Measurements from ENCODE around the gene NADSYN1. TPM values are rescaled to one million over a fixed set of nuclear protein-coding genes. Genes with fewer than 3 reads are reported as not detected.

Gene NADSYN1
- total and polyA plus RNA-seq, 2 of the 13 experiments (the other 11 are each of a cell fraction or from before 2014, with no cell fraction given), result 35.7 to 51.5 TPM

DNA sequence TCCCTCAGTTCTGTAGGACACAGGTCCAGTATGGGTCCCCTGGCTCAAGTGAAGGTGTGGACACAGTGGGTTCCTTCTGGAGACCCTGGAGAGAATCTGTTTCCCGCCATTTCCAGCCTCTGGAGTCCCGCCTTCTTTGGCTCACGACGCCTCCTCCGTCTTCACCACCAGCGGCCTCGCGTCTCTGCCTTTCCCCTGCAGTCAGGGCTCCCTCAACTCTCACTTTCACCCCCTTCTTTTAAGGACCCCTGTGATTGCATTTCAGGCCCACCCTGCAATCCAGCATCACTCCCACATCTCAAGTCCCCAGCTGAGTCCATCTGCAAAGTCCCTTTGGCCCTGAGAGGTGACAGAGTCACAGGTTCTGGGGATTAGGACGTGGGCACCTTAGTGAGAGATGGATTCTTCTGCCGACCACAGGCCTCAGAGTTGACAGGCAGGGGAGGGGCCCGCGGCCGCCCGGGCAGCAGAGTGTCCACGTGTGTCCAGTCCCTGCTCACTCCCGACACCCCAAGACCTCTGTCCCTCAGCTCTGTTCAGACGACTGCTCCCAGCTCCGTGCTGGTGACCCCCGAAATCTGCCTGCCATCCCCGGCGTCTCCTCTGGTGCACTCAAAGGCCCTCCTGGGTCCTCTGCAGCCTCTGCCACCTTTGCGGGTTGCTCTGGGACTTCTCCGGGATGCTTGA, 37.2 kb downstream of the NADSYN1 start:
- TF ChIP-seq NCOR1 (IDR thresholded peaks at IDR 0.05; ENCODE audit: borderline replicate concordance, low read length), result no peak
- TF ChIP-seq ZNF7 (CRISPR knock-in tag; IDR thresholded peaks at IDR 0.05), result no peak
- no peak for TF ChIP-seq SYNCRIP (IDR thresholded peaks at IDR 0.05; ENCODE audit: insufficient read depth, low read depth, low read length)
- TF ChIP-seq ZNF780A (CRISPR knock-in tag; IDR thresholded peaks at IDR 0.05), result no peak
- TF ChIP-seq MED8 (CRISPR knock-in tag; IDR thresholded peaks at IDR 0.05; ENCODE audit: insufficient replicate concordance), result no peak
- TF ChIP-seq GABPB1 (CRISPR knock-in tag; IDR thresholded peaks at IDR 0.05), result no peak
- no peak for TF ChIP-seq RFXAP (CRISPR knock-in tag; IDR thresholded peaks at IDR 0.05; ENCODE audit: borderline replicate concordance)
- TF ChIP-seq HOXA9 (CRISPR knock-in tag; IDR thresholded peaks at IDR 0.05; ENCODE audit: borderline replicate concordance), result no peak
- TF ChIP-seq, protein P1, sequence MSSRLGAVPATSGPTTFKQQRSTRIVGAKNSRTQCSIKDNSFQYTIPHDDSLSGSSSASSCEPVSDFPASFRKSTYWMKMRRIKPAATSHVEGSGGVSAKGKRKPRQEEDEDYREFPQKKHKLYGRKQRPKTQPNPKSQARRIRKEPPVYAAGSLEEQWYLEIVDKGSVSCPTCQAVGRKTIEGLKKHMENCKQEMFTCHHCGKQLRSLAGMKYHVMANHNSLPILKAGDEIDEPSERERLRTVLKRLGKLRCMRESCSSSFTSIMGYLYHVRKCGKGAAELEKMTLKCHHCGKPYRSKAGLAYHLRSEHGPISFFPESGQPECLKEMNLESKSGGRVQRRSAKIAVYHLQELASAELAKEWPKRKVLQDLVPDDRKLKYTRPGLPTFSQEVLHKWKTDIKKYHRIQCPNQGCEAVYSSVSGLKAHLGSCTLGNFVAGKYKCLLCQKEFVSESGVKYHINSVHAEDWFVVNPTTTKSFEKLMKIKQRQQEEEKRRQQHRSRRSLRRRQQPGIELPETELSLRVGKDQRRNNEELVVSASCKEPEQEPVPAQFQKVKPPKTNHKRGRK (CRISPR knock-in tag; IDR thresholded peaks at IDR 0.05), result no peak
- no peak for TF ChIP-seq ZSCAN21 (CRISPR knock-in tag; IDR thresholded peaks at IDR 0.05; ENCODE audit: borderline replicate concordance)
- TF ChIP-seq, protein P2, sequence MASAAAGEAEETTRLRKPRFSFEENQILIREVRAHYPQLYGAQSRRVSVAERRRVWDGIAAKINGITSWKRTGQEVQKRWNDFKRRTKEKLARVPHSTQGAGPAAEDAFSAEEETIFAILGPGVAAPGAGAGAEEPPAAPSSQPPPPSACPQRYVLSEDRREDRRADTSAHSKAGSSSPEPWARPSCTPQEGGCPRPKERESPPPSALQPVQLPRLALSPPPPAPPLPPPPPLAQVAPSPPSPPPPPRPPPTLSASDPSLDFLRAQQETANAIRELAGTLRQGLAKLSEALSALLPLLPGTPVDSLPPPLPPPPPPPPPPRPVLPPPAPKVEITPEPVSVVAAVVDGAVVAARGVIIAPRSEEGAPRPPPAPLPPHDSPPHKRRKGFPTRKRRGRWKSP (CRISPR knock-in tag; IDR thresholded peaks at IDR 0.05), result no peak
- no peak for TF ChIP-seq SRSF9 (IDR thresholded peaks at IDR 0.05; ENCODE audit: borderline replicate concordance, insufficient read depth, low read depth, low read length, poor library complexity, severe bottlenecking)
- no peak for TF ChIP-seq ZNF558 (CRISPR knock-in tag; IDR thresholded peaks at IDR 0.05; ENCODE audit: borderline replicate concordance)
- TF ChIP-seq NFE2L2 (IDR thresholded peaks at IDR 0.05; ENCODE audit: low read length), result no peak
- TF ChIP-seq MED1 (CRISPR knock-in tag; IDR thresholded peaks at IDR 0.05), result no peak
- TF ChIP-seq, protein P3, sequence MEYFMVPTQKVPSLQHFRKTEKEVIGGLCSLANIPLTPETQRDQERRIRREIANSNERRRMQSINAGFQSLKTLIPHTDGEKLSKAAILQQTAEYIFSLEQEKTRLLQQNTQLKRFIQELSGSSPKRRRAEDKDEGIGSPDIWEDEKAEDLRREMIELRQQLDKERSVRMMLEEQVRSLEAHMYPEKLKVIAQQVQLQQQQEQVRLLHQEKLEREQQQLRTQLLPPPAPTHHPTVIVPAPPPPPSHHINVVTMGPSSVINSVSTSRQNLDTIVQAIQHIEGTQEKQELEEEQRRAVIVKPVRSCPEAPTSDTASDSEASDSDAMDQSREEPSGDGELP (IDR thresholded peaks at IDR 0.05; ENCODE audit: borderline replicate concordance, low read depth), result no peak
- no peak for TF ChIP-seq NFYC (CRISPR knock-in tag; IDR thresholded peaks at IDR 0.05)
- TF ChIP-seq ZNF136 (CRISPR knock-in tag; IDR thresholded peaks at IDR 0.05; ENCODE audit: low read depth), result no peak
- no peak for TF ChIP-seq RFXANK (CRISPR knock-in tag; IDR thresholded peaks at IDR 0.05)
- no peak for TF ChIP-seq ZNF577 (CRISPR knock-in tag; IDR thresholded peaks at IDR 0.05; ENCODE audit: borderline replicate concordance, low read depth)
- H3K79me2 ChIP-seq (ENCODE audit: insufficient read depth, low read length), result no peaks in the 10 kb centered on the region
- H3K27ac ChIP-seq (ENCODE audit: extremely low read length, insufficient read depth, low read length), result no peak overlapping the region
- no peak for FAIRE-seq
- no peaks in the 10 kb centered on the region for H4K20me1 ChIP-seq (ENCODE audit: insufficient read depth, low read length)
- BruUV-seq (replicated peaks), result no TSS peak
- H3K9me3 ChIP-seq (ENCODE audit: low read length), result no peaks in the 10 kb centered on the region
- DNase-seq (ENCODE audit: low spot score), result no peak
- H3K36me3 ChIP-seq (replicated peaks in 1 of 2; ENCODE audit: control insufficient read depth in 1 of 2, insufficient read depth in 2 of 2, low read length in 2 of 2), result peaks cover 8 to 39% of the 10 kb centered on the region in 2 experiments
- in situ Hi-C loops (cut with HindIII; ENCODE audit: extremely low pct_ligation_motif_present, low pct_unique_long_range_greater_than_20kb), result no loop called here
- ChIA-PET POLR2A (no interaction called here), CTCF (ENCODE audit: low intra/inter-chr PET ratio, low total read pairs) (no interaction called here)
- no peak overlapping the region for H3K4me3 ChIP-seq (replicated peaks in 1 of 3; ENCODE audit: insufficient read depth in 1 of 3, low read depth in 2 of 3, low read length in 3 of 3)
- H3K9ac ChIP-seq (ENCODE audit: insufficient read depth, low read depth, low read length), result no peak overlapping the region
- H3K4me1 ChIP-seq (ENCODE audit: insufficient read depth, low read length), result no peaks in the 10 kb centered on the region
- no peak overlapping the region for H2AFZ ChIP-seq (ENCODE audit: low read length)
- no peak for ATAC-seq
- no peak overlapping the region for H3K4me2 ChIP-seq (ENCODE audit: low read depth, low read length)
- WGBS (ENCODE audit: low lambda C conversion rate), result 97% methylated on average over 22 of the region's 23 CpGs
- intact Hi-C loops (cut with micrococcal nuclease; ENCODE audit: unreplicated experiment), result no loop called here
- H3K27me3 ChIP-seq (ENCODE audit: control insufficient read depth in 1 of 2, insufficient read depth in 2 of 2, low read length in 2 of 2), result no peaks in the 10 kb centered on the region
